Naive thymus-derived CD4-positive, alpha-beta T cell (primary cell): ENCODE data around the gene UBAC1. TPM values are rescaled to one million over a fixed set of nuclear protein-coding genes. Genes with fewer than 3 reads are reported as not detected.

Experiments used
- ATAC-seq: fragments of 150-1000 bp; cut with Tn5 transposase; 2 replicates; pipeline ENCODE4 v1.10.0; 2021; ENCODE audit warnings: mild to moderate bottlenecking, moderate library complexity
- CTCF ChIA-PET: fragments of 350-600 bp; sonication (Branson Sonifier 250); formaldehyde crosslinking; loops from one replicate; lab custom pipeline; 2021; ENCODE audit warnings: antibody characterized with exemption; lab: Charles Lee
- POLR2A ChIA-PET: fragments of 350-600 bp; sonication (Branson Sonifier 250); formaldehyde crosslinking; loops from one replicate; lab custom pipeline; 2021; ENCODE audit warnings: antibody characterized with exemption, inconsistent platforms; lab: Charles Lee
- DNase-seq, 9 donors: peaks; one replicate each; pipeline versions ENCODE4 v3.0.0 to v3.0.0-alpha.2; 2020 to 2022; ENCODE audit warnings: mixed read lengths in 1 of 9
- H3K27ac ChIP-seq: one replicate; pipeline ENCODE4 v1.7.0; 2013; ENCODE audit warnings: mild to moderate bottlenecking, low read depth, low read length, moderate library complexity
- H3K27me3 ChIP-seq, 2 donors: one replicate each; pipeline ENCODE4 v1.7.0; 2013; ENCODE audit warnings: low read length in 2 of 2, mild to moderate bottlenecking in 2 of 2, moderate library complexity in 2 of 2; ENCODE audit not compliant: control insufficient read depth in 2 of 2, insufficient read depth in 2 of 2
- H3K36me3 ChIP-seq, 3 experiments: 1 replicate in 2 of 3; 2 replicates in 1 of 3; pipeline ENCODE4 v1.7.0; 2013; ENCODE audit warnings: low read length in 3 of 3, mild to moderate bottlenecking in 3 of 3, moderate library complexity in 1 of 3; ENCODE audit not compliant: insufficient read depth in 3 of 3, control insufficient read depth in 2 of 3
- H3K4me1 ChIP-seq, 2 donors: one replicate each; pipeline ENCODE4 v1.7.0; 2013; ENCODE audit warnings: low read length in 2 of 2, mild to moderate bottlenecking in 2 of 2, moderate library complexity in 1 of 2; ENCODE audit not compliant: control insufficient read depth in 2 of 2, insufficient read depth in 2 of 2
- H3K4me3 ChIP-seq: 2 replicates; pipeline ENCODE4 v1.7.0; 2013; ENCODE audit warnings: mild to moderate bottlenecking, low read length
- H3K9me3 ChIP-seq, 3 experiments: 1 replicate in 2 of 3; 2 replicates in 1 of 3; pipeline ENCODE4 v1.7.0; 2013; ENCODE audit warnings: low read length in 3 of 3; ENCODE audit not compliant: control insufficient read depth in 2 of 3
- H3K27ac Mint-ChIP-seq, 9 donors: one replicate each; pipeline ENCODE4 v1.8.0; 2020 to 2022; ENCODE audit warnings: mixed read lengths in 9 of 9, mild to moderate bottlenecking in 8 of 9, moderate library complexity in 5 of 9, inconsistent platforms in 2 of 9
- H3K27me3 Mint-ChIP-seq, 5 donors: one replicate each; pipeline ENCODE4 v1.8.0; 2021 to 2022; ENCODE audit warnings: mixed read lengths in 5 of 5, mild to moderate bottlenecking in 1 of 5
- H3K36me3 Mint-ChIP-seq, 5 donors: one replicate each; pipeline ENCODE4 v1.8.0; 2020 to 2022; ENCODE audit warnings: mixed read lengths in 5 of 5, mild to moderate bottlenecking in 3 of 5, inconsistent platforms in 1 of 5
- H3K4me1 Mint-ChIP-seq, 7 donors: one replicate each; pipeline ENCODE4 v1.8.0; 2020 to 2022; ENCODE audit warnings: mixed read lengths in 7 of 7, mild to moderate bottlenecking in 3 of 7, inconsistent platforms in 1 of 7
- H3K4me3 Mint-ChIP-seq, 10 donors: one replicate each; pipeline ENCODE4 v1.8.0; 2020 to 2022; ENCODE audit warnings: mild to moderate bottlenecking in 10 of 10, mixed read lengths in 10 of 10, moderate library complexity in 6 of 10, inconsistent platforms in 2 of 10
- H3K9me3 Mint-ChIP-seq, 11 donors: one replicate each; pipeline ENCODE4 v1.8.0; 2020 to 2022; ENCODE audit warnings: mixed read lengths in 11 of 11, mild to moderate bottlenecking in 4 of 11, inconsistent platforms in 1 of 11, moderate library complexity in 1 of 11
- intact Hi-C, 2 donors: fragments of 100-400 bp; cut with micrococcal nuclease; formaldehyde crosslinking; loops; one replicate each; pipeline ENCODE4 v1.15.1; 2023
- polyA plus RNA-seq, 2 donors: library from polyadenylated mRNA; unstranded; fragments of 300-500 nt; fragmentation: Illumina TruSeq; gene quantifications; one replicate each; pipeline ENCODE4 v1.2.3, GENCODE V29; 2021
- total RNA-seq, 6 experiments: library from RNA in 5 of 6; stranded (reverse) in 5 of 6; gene quantifications; 1 replicate in 5 of 6; 2 replicates in 1 of 6; pipeline ENCODE4 v1.2.3 and lab custom pipeline; 2021 to 2026

The UBAC1 gene
- total and polyA plus RNA-seq, 7 experiments from 2014 or later: 19.6 to 36.1 (median 31.2) TPM

GRCh38 chr9:135962696-135963307, 1.6 kb upstream of the UBAC1 start:
- intact Hi-C loops: loop anchor here (5.0 to 10.0 kb wide), 3 partner anchors 282 to 519 kb away; partner anchors contain the start of genes ENTR1 (in 1 of the 2), PMPCA (in 1 of the 2), QSOX2 (in 1 of the 2) and SEC16A (in 1 of the 2)
- peaks cover 0 to 17% (median 5%) of the 10 kb centered on the region in 5 donors for H3K27me3 Mint-ChIP-seq
- ChIA-PET POLR2A (no interaction called here), CTCF (no interaction called here)
- H3K27ac Mint-ChIP-seq: peak overlapping the region in 3 of 9 donors; percentile 66 to 81 (median 79)
- DNase-seq (no peak), ATAC-seq (no peak)
- Histone ChIP-seq H3K4me3 (no peak overlapping the region), H3K4me1 (peaks cover 17 to 23% of the 10 kb centered on the region in 2 donors), H3K27ac (no peak overlapping the region), H3K27me3 (no peaks in the 10 kb centered on the region), H3K9me3 (no peaks in the 10 kb centered on the region), H3K36me3 (peaks cover 0 to 4% (median 0%) of the 10 kb centered on the region in 3 experiments)
- H3K4me3 Mint-ChIP-seq: peak overlapping the region in 8 of 10 donors; percentile 19 to 93 (median 74)
- peaks cover 0 to 5% (median 0%) of the 10 kb centered on the region in 11 donors for H3K9me3 Mint-ChIP-seq
- no peaks in the 10 kb centered on the region for H3K36me3 Mint-ChIP-seq
- H3K4me1 Mint-ChIP-seq: peaks cover 25 to 45% (median 34%) of the 10 kb centered on the region in 7 donors

GRCh38 chr9:135961811-135962695, 880 bp upstream of the UBAC1 start:
- POLR2A ChIA-PET: interaction anchor here (0.7 to 2.3 kb wide), 4 partner anchors 54 to 156 kb away, joined by 3 to 7 read pairs (median 4); partner anchors contain the start of gene NACC2
- H3K4me3 ChIP-seq: no peak overlapping the region
- no peaks in the 10 kb centered on the region for H3K27me3 ChIP-seq
- no peak for ATAC-seq
- Mint-ChIP-seq H3K4me3 (peak overlapping the region; percentile 19 to 93 (median 82)), H3K9me3 (peaks cover 0 to 2% (median 0%) of the 10 kb centered on the region in 11 donors), H3K27ac (peak overlapping the region in 8 of 9 donors; percentile 30 to 94 (median 80)), H3K36me3 (no peaks in the 10 kb centered on the region), H3K27me3 (peaks cover 0 to 15% (median 0%) of the 10 kb centered on the region in 5 donors), H3K4me1 (peaks cover 20 to 39% (median 27%) of the 10 kb centered on the region in 7 donors)
- CTCF ChIA-PET: interaction anchor here (1.3 kb wide), 1 partner anchor 161 kb away, joined by 5 read pairs; no protein-coding TSS in a partner anchor
- H3K9me3 ChIP-seq: no peaks in the 10 kb centered on the region
- intact Hi-C loops: loop anchor here (1.0 to 10.0 kb wide), 12 partner anchors 55 to 1895 kb away; partner anchors contain the start of genes CAMSAP1 (in 2 of the 2), QSOX2 (in 2 of the 2), DNLZ (in 1 of the 2) and ENTR1 (in 1 of the 2)
- H3K4me1 ChIP-seq: peaks cover 15 to 16% of the 10 kb centered on the region in 2 donors
- DNase-seq: no peak
- H3K27ac ChIP-seq: no peak overlapping the region
- peaks cover 0 to 4% (median 0%) of the 10 kb centered on the region in 3 experiments for H3K36me3 ChIP-seq

- H3K27ac ChIP-seq: peak overlapping the region; percentile 82
- peaks cover 0 to 15% (median 0%) of the 10 kb centered on the region in 5 donors for H3K27me3 Mint-ChIP-seq
- no peaks in the 10 kb centered on the region for H3K9me3 ChIP-seq
- peak overlapping the region; percentile 28 to 88 (median 79) for H3K27ac Mint-ChIP-seq
- H3K4me1 ChIP-seq: peaks cover 15 to 16% of the 10 kb centered on the region in 2 donors
- peak overlapping the region; percentile 78 to 93 (median 87) for H3K4me3 Mint-ChIP-seq
- no peak for ATAC-seq
- CTCF ChIA-PET: interaction anchor here (1.3 kb wide), 1 partner anchor 163 kb away, joined by 5 read pairs; no protein-coding TSS in a partner anchor
- H3K4me1 Mint-ChIP-seq: peaks cover 20 to 42% (median 31%) of the 10 kb centered on the region in 7 donors
- intact Hi-C loops: loop anchor here (1.0 to 10.0 kb wide), 12 partner anchors 53 to 1894 kb away; partner anchors contain the start of genes CAMSAP1 (in 2 of the 2), QSOX2 (in 2 of the 2), DNLZ (in 1 of the 2) and ENTR1 (in 1 of the 2)
- H3K36me3 ChIP-seq: peaks cover 0 to 4% (median 0%) of the 10 kb centered on the region in 3 experiments
- peaks cover 0 to 2% (median 0%) of the 10 kb centered on the region in 11 donors for H3K9me3 Mint-ChIP-seq
- POLR2A ChIA-PET: interaction anchor here (0.6 to 2.3 kb wide), 6 partner anchors 53 to 284 kb away, joined by 3 to 7 read pairs (median 4); partner anchors contain the start of genes CAMSAP1 and NACC2
- peak overlapping the region; percentile 65 for H3K4me3 ChIP-seq
- DNase-seq: peak in 1 of 9 donors; percentile 16
- H3K27me3 ChIP-seq: no peaks in the 10 kb centered on the region
- no peaks in the 10 kb centered on the region for H3K36me3 Mint-ChIP-seq
Observed at GRCh38 chr9:135960411-135961276, 529 bp downstream of the UBAC1 start.

- DNase-seq (no peak), ATAC-seq (no peak)
- H3K4me3 Mint-ChIP-seq: peak overlapping the region; percentile 78 to 93 (median 87)
- intact Hi-C loops: loop anchor here (2.0 to 10.0 kb wide), 5 partner anchors 95 to 1893 kb away; partner anchors contain the start of genes ENTR1 (in 1 of the 2), PMPCA (in 1 of the 2), QSOX2 (in 1 of the 2) and SEC16A (in 1 of the 2)
- Histone ChIP-seq H3K27ac (peak overlapping the region; percentile 82), H3K36me3 (peaks cover 0 to 7% (median 0%) of the 10 kb centered on the region in 3 experiments), H3K4me3 (peak overlapping the region; percentile 65), H3K9me3 (no peaks in the 10 kb centered on the region), H3K27me3 (no peaks in the 10 kb centered on the region), H3K4me1 (peaks cover 15 to 16% of the 10 kb centered on the region in 2 donors)
- H3K4me1 Mint-ChIP-seq: peaks cover 20 to 42% (median 31%) of the 10 kb centered on the region in 7 donors
- peaks cover under 1 to 4% (median 1%) of the 10 kb centered on the region in 5 donors for H3K36me3 Mint-ChIP-seq
- ChIA-PET CTCF (interaction anchor here (0.6 kb wide), 1 partner anchor 95 kb away, joined by 4 read pairs; no protein-coding TSS in a partner anchor), POLR2A (interaction anchor here (0.6 to 2.3 kb wide), 3 partner anchors 150 to 439 kb away, joined by 3 to 7 read pairs (median 4); no protein-coding TSS in a partner anchor)
- peak overlapping the region; percentile 16 to 88 (median 72) for H3K27ac Mint-ChIP-seq
- H3K27me3 Mint-ChIP-seq: peaks cover 0 to 15% (median 0%) of the 10 kb centered on the region in 5 donors
- H3K9me3 Mint-ChIP-seq: peaks cover 0 to 2% (median 0%) of the 10 kb centered on the region in 11 donors
Observed at GRCh38 chr9:135959814-135960213, 1.4 kb downstream of the UBAC1 start.

GRCh38 chr9:135958485-135958884, 2.7 kb downstream of the UBAC1 start:
- CTCF ChIA-PET: no interaction called here
- H3K9me3 Mint-ChIP-seq: peaks cover 0 to 2% (median 0%) of the 10 kb centered on the region in 11 donors
- Histone ChIP-seq H3K4me3 (no peak overlapping the region), H3K4me1 (peaks cover 15 to 16% of the 10 kb centered on the region in 2 donors), H3K36me3 (peaks cover 0 to 17% (median 4%) of the 10 kb centered on the region in 3 experiments), H3K27me3 (no peaks in the 10 kb centered on the region), H3K9me3 (no peaks in the 10 kb centered on the region), H3K27ac (no peak overlapping the region)
- DNase-seq: no peak
- intact Hi-C loops: no loop called here
- peak overlapping the region in 2 of 10 donors; percentile 9 to 27 for H3K4me3 Mint-ChIP-seq
- H3K27ac Mint-ChIP-seq: peak overlapping the region in 2 of 9 donors; percentile 4 to 59
- POLR2A ChIA-PET: no interaction called here
- H3K4me1 Mint-ChIP-seq: peaks cover 19 to 42% (median 31%) of the 10 kb centered on the region in 7 donors
- H3K36me3 Mint-ChIP-seq: peaks cover 3 to 10% (median 5%) of the 10 kb centered on the region in 5 donors
- no peak for ATAC-seq
- peaks cover 0 to 10% (median 0%) of the 10 kb centered on the region in 5 donors for H3K27me3 Mint-ChIP-seq
